HG03469 (cell line): ENCODE results near the gene TCAF1.

Experiments used
- ATAC-seq: cut with Tn5 transposase; IDR thresholded peaks from one replicate; pipeline ENCODE4 v1.9.1; 2021; ENCODE audit warnings: mild to moderate bottlenecking, moderate library complexity, moderate number of reproducible peaks; ENCODE audit not compliant: unreplicated experiment

TCAF1 gene

DNA sequence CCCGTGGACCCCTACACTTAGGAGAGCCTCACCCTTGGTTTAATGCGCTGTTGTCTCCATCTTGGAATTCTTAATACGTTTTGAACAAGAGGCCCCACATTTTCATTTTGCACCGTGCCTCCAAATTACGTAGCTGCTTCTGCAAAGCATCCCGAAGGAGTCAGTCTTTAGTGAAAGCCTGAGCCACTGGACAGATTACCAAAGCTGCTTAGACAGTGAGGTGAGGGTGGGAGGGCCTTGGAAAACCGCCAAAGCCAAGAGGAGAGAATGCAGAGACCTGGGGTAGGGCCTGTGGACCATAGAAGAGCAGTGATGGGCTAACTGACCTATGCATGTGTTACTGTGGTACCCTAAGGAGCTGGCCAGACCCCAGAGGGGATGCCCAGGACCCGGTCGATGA, 4.2 kb upstream of the TCAF1 start:
- no peak for ATAC-seq

DNA sequence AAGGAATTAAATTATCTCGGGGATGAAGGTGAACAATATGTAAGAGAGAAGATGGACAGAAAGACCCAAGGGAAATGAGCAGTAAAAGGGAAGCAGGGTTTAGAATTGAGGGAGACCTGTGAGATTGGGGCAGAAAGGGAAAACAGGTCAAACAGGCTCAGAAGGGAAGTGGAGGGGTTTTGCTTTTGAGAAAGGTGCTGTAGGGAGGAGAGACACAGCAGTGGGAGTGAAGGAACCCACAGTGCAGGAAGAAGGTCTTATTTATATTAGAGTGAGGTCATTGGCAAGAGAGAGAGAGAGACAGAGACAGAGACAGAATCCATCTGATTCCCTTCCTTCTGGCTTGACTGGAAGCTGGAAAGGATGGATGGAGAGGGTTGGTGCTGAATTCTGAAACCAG, 3.5 kb upstream of the TCAF1 start:
- ATAC-seq, result no peak

- ATAC-seq, result no peak
Measured at GRCh38 chr7:143902332-143902899, 440 bp upstream of the TCAF1 start.

- peak; percentile 1 for ATAC-seq
Measured at GRCh38 chr7:143901332-143901667, 676 bp downstream of the TCAF1 start.

- ATAC-seq, result no peak
Measured at GRCh38 chr7:143900230-143900766, 1.7 kb downstream of the TCAF1 start.

DNA sequence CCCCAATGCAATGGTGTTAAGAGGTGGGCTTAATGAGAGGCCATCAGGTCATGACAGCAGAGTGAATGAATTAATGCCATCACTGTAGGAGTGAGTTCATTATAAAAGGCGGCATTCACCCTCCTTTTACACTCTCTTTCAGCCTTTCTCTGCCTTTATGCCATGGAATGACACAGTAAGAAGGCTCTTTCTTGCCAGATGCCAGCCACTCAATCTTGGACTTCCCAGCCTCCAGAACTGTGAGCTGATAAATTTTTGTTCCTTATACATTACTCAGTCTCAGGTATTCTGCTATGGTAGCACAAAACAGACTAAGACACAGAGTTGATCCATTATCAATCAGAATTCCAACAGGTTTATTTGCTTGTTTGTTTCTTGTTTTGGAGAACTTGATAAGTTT, 3.2 kb downstream of the TCAF1 start:
- ATAC-seq, result no peak

DNA sequence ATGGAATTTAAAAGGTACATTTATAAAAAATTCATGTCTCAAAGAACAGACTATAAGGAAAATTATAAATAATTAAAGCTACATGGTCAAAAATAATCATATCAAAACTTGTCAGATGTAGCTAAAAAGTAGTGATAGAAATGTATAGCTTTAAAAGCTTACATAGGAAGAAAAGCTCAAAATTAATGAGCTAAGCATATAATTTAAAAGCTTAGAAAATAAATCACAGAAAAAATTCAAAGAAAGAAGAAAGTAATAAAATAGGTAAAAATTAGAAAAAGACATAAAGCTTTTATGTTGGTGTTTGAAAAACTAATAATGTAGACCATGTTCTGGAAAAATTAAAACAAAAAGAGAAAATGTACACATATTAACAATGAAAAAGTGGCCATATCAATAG, 5.3 kb downstream of the TCAF1 start:
- no peak for ATAC-seq

- ATAC-seq, result peak; percentile 99
Measured at GRCh38 chr7:143892527-143893300, 9.3 kb downstream of the TCAF1 start.

GRCh38 chr7:143891457-143891856, 10.5 kb downstream of the TCAF1 start:
- ATAC-seq, result no peak

GRCh38 chr7:143890558-143890957, 11.4 kb downstream of the TCAF1 start:
- ATAC-seq, result no peak

GRCh38 chr7:143889068-143889467, 12.9 kb downstream of the TCAF1 start:
- no peak for ATAC-seq

- ATAC-seq, result no peak
Measured at GRCh38 chr7:143886826-143887477, 15.0 kb downstream of the TCAF1 start.

DNA sequence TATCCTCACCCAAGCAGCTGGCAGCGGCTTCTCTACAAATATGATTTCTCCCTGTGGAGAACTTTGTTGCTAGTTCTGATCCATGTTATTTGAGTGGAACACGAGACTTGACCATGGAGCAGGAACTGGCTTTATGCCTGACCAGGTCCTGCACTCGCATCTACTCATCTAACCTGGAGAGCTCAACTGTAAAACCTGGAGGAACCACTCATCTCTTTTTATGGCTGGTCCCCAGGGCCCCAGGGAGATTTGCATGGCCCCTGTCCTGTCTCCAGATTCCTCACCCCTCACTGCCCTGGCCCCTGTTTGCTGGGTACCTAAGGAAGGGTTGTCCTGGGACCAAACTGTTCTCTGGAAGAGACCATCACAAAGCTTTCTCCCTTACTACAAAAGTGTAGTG, 16.0 kb downstream of the TCAF1 start:
- ATAC-seq, result no peak

- peak; percentile 83 for ATAC-seq
Measured at GRCh38 chr7:143884969-143885559, 16.9 kb downstream of the TCAF1 start.

GRCh38 chr7:143884241-143884968, 17.6 kb downstream of the TCAF1 start:
- no peak for ATAC-seq

- ATAC-seq, result no peak
Measured at GRCh38 chr7:143882604-143883078, 19.3 kb downstream of the TCAF1 start.

DNA sequence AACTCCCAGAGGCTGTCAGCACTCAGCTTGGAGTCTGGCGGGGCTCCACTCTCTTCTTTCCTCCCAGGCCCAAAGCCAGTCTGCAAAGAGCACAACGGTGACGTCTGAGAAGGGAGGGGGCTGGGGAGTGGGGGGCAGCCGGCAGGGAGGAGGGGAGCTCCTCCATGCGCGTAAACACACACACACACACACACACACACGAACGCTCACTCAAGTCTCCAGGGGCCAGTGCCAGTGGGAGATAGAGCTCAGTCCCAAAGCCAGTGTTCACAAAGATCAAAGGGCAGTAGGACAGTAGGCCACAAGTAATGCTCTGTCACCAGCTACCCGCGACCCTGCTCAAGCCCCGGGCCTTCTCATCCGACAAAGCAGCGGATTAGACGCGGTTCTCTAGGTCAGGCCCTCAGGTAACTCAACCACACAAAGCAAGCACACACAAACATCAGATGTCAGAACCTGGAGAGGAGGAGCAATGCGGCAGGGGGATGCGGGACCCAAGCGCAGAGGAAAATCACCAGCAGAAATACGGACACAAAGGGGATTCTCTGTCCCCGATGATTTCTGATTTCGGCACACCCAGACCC, 19.9 kb downstream of the TCAF1 start:
- no peak for ATAC-seq

- no peak for ATAC-seq
Measured at GRCh38 chr7:143878884-143879283, 23.1 kb downstream of the TCAF1 start.

GRCh38 chr7:143877098-143877497, 24.9 kb downstream of the TCAF1 start:
- ATAC-seq, result no peak

GRCh38 chr7:143876218-143876617, 25.8 kb downstream of the TCAF1 start:
- ATAC-seq, result no peak
